Urinary bladder (tissue), 4 donors: ENCODE results near the gene MLEC. TPM values are rescaled to one million over a fixed set of nuclear protein-coding genes. Genes with fewer than 3 reads are reported as not detected.

Source experiments
- DNase-seq: peaks from one replicate; pipeline ENCODE4 v3.0.0-alpha.2; 2015; ENCODE audit errors: extremely low spot score
- H3K27ac ChIP-seq: one replicate; pipeline ENCODE4 v1.5.1; 2013; ENCODE audit warnings: low read depth, mild to moderate bottlenecking, moderate library complexity
- H3K36me3 ChIP-seq: one replicate; pipeline ENCODE4 v1.6.1; 2013; ENCODE audit warnings: mild to moderate bottlenecking, moderate library complexity; ENCODE audit not compliant: insufficient read depth
- H3K4me1 ChIP-seq: one replicate; pipeline ENCODE4 v1.6.1; 2013; ENCODE audit warnings: mild to moderate bottlenecking, moderate library complexity; ENCODE audit not compliant: insufficient read depth
- H3K4me3 ChIP-seq: one replicate; pipeline ENCODE4 v1.5.1; 2013; ENCODE audit warnings: low read depth, low read length
- WGBS: extraction: QIAGEN DNeasy Blood & Tissue Kit; methylation state at CpG from one replicate; pipeline ENCODE4 v1.1.7; 2013; 5-methylcytosine and 5-hydroxymethylcytosine counted together
- polyA plus RNA-seq: library from polyadenylated mRNA; stranded (reverse); fragments of 200-250 nt; gene quantifications from one replicate; pipeline ENCODE4 v1.2.3, GENCODE V29; 2013
- total RNA-seq: library from RNA; depleted of rRNA; stranded (reverse); fragments of >200 nt; gene quantifications from one replicate; pipeline ENCODE4 v1.2.3, GENCODE V29; 2014
- donor health status: healthy with polysubstance abuse.
- donor health status: healthy.

MLEC gene
- total and polyA plus RNA-seq, 2 donors = 54.6 to 89.5 TPM

- no peak for DNase-seq
- 55% methylated on average over 10 of the region's 10 CpGs for WGBS
- Histone ChIP-seq H3K36me3 (no peaks in the 10 kb centered on the region), H3K27ac (no peak overlapping the region), H3K4me1 (no peaks in the 10 kb centered on the region), H3K4me3 (no peak overlapping the region)
These were observed 34.1 kb upstream of the MLEC start for GRCh38 chr12:120652656-120653435.

- DNase-seq = no peak
- H3K4me3 ChIP-seq = no peak overlapping the region
- no peaks in the 10 kb centered on the region for H3K36me3 ChIP-seq
- no peak overlapping the region for H3K27ac ChIP-seq
- H3K4me1 ChIP-seq = no peaks in the 10 kb centered on the region
- 79% methylated on average over 11 of the region's 11 CpGs for WGBS
These were observed 33.3 kb upstream of the MLEC start for GRCh38 chr12:120653611-120654010.

GRCh38 chr12:120654656-120655055 lies 32.3 kb upstream of the MLEC start:
- Histone ChIP-seq H3K36me3 (no peaks in the 10 kb centered on the region), H3K4me3 (no peak overlapping the region), H3K4me1 (no peaks in the 10 kb centered on the region), H3K27ac (no peak overlapping the region)
- no peak for DNase-seq
- 46% methylated on average over 10 of the region's 10 CpGs for WGBS

- Histone ChIP-seq H3K36me3 (no peaks in the 10 kb centered on the region), H3K4me3 (no peak overlapping the region), H3K4me1 (no peaks in the 10 kb centered on the region), H3K27ac (no peak overlapping the region)
- 94% methylated on average over 14 of the region's 14 CpGs for WGBS
- no peak for DNase-seq
These were observed 30.9 kb upstream of the MLEC start for GRCh38 chr12:120656008-120656407.

- no peak overlapping the region for H3K27ac ChIP-seq
- no peak for DNase-seq
- WGBS = 85% methylated on average over 22 of the region's 22 CpGs
- H3K4me1 ChIP-seq = no peaks in the 10 kb centered on the region
- no peaks in the 10 kb centered on the region for H3K36me3 ChIP-seq
- no peak overlapping the region for H3K4me3 ChIP-seq
These were observed 28.4 kb upstream of the MLEC start for GRCh38 chr12:120658286-120659150.

- 64% methylated on average over 8 of the region's 8 CpGs for WGBS
- H3K4me1 ChIP-seq = no peaks in the 10 kb centered on the region
- no peak overlapping the region for H3K27ac ChIP-seq
- H3K4me3 ChIP-seq = no peak overlapping the region
- no peak for DNase-seq
- no peaks in the 10 kb centered on the region for H3K36me3 ChIP-seq
These were observed 27.8 kb upstream of the MLEC start for GRCh38 chr12:120659151-120659525.

- Histone ChIP-seq H3K36me3 (no peaks in the 10 kb centered on the region), H3K4me3 (no peak overlapping the region), H3K4me1 (no peaks in the 10 kb centered on the region), H3K27ac (no peak overlapping the region)
- 72% methylated on average over 2 of the region's 2 CpGs for WGBS
- DNase-seq = no peak
These were observed 25.5 kb upstream of the MLEC start for GRCh38 chr12:120661432-120661831.

- Histone ChIP-seq H3K36me3 (no peaks in the 10 kb centered on the region), H3K27ac (no peak overlapping the region), H3K4me1 (no peaks in the 10 kb centered on the region), H3K4me3 (no peak overlapping the region)
- WGBS = 85% methylated on average over 3 of the region's 3 CpGs
- no peak for DNase-seq
These were observed 24.1 kb upstream of the MLEC start for GRCh38 chr12:120662879-120663278.

- no peak overlapping the region for H3K4me3 ChIP-seq
- no peaks in the 10 kb centered on the region for H3K36me3 ChIP-seq
- no peak for DNase-seq
- no peak overlapping the region for H3K27ac ChIP-seq
- WGBS = 89% methylated on average over 5 of the region's 5 CpGs
- no peaks in the 10 kb centered on the region for H3K4me1 ChIP-seq
These were observed 23.2 kb upstream of the MLEC start for GRCh38 chr12:120663741-120664140.

- Histone ChIP-seq H3K36me3 (no peaks in the 10 kb centered on the region), H3K27ac (no peak overlapping the region), H3K4me1 (no peaks in the 10 kb centered on the region), H3K4me3 (no peak overlapping the region)
- WGBS = 76% methylated on average over 34 of the region's 34 CpGs
- DNase-seq = no peak
These were observed 20.2 kb upstream of the MLEC start for GRCh38 chr12:120666571-120667390.

GRCh38 chr12:120668091-120668867 lies 18.7 kb upstream of the MLEC start:
- H3K4me3 ChIP-seq = no peak overlapping the region
- no peaks in the 10 kb centered on the region for H3K4me1 ChIP-seq
- 85% methylated on average over 20 of the region's 20 CpGs for WGBS
- H3K27ac ChIP-seq = no peak overlapping the region
- no peaks in the 10 kb centered on the region for H3K36me3 ChIP-seq
- DNase-seq = no peak

- Histone ChIP-seq H3K4me1 (no peaks in the 10 kb centered on the region), H3K36me3 (no peaks in the 10 kb centered on the region), H3K27ac (no peak overlapping the region), H3K4me3 (no peak overlapping the region)
- WGBS = 35% methylated on average over 19 of the region's 19 CpGs
- DNase-seq = no peak
These were observed 17.8 kb upstream of the MLEC start for GRCh38 chr12:120668868-120669840.
